ENCODE data around the gene TTC34.

TTC34 gene

DNA sequence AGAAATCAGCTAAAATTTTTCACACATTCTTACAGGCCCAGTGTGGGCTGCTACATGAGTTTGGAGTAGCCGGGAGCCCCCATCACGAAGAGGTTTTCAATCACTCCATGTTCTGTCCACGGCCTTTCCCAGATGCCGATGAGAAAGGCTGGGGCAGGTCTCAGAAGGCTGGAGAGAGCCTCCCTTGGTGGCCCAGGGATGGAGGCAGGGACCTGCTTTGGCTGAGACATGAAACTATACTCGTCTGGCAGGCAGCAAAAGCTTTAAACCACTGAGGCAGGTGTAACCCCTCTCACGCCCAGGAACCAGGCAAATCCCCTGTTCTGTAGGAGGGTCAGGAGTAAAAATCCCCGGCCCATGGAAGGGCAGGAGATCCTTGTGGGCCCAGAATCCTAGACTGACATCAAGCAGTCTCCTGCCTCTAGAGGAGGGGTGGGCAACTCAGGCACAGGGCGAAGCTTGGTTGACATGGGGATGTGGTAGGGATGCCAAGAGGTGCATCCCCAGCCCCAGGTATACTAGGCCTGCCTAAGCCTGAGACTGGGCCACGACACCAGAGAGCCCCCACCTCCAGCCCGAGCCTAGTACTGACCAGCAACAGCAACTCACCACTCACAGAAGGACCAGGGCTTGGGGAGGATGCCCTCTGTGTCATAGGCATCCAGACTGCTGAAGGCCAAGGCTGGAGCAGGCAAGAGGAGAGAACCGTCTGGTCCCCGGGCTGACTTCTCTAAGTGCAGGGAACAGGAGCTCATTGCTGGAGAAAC lies 177.7 kb downstream of the TTC34 start:
- FAIRE-seq = no peak

DNA sequence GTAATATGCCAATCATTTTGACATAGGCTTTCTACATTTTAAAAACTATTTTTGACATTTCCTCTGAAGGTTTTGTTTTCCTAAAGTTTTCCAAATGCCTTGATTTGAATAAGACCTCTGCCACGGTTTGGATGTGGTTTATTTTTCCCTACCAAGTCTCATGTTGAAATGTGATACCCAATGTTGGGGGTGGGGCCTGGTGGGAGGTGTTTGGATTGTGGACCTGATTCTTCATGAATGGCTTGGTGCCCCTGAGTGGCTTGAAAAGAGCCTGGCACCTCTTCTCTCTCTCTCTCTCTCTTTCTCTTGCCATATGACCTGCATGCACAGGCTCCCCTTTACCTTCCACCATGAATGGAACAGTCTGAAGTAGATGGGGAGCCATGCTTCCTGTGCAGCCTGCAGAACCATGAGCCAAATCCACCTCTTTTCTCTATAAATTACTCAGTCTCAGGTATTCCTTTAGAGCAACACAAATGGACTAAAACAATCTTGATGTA lies 183.5 kb downstream of the TTC34 start:
- FAIRE-seq = no peak

DNA sequence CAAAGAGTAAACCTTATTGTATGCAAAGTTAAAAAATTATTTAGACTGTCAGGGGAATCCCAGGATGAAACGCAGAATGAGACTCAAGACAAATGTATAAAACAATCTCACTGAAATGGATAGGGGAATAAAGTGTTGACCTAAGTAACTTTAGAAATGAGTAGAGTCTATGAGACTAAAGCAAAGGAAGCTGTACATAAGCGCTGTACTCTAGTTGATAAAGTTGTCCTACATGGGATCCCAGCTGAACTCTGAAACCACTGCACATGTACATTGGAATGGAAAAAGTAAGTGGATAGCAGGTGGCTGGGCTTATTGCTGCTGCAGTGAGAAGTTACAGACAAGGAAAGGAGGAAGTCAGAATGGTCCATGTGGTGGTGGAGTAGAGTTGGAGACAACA lies 187.3 kb downstream of the TTC34 start:
- no peak for FAIRE-seq

DNA sequence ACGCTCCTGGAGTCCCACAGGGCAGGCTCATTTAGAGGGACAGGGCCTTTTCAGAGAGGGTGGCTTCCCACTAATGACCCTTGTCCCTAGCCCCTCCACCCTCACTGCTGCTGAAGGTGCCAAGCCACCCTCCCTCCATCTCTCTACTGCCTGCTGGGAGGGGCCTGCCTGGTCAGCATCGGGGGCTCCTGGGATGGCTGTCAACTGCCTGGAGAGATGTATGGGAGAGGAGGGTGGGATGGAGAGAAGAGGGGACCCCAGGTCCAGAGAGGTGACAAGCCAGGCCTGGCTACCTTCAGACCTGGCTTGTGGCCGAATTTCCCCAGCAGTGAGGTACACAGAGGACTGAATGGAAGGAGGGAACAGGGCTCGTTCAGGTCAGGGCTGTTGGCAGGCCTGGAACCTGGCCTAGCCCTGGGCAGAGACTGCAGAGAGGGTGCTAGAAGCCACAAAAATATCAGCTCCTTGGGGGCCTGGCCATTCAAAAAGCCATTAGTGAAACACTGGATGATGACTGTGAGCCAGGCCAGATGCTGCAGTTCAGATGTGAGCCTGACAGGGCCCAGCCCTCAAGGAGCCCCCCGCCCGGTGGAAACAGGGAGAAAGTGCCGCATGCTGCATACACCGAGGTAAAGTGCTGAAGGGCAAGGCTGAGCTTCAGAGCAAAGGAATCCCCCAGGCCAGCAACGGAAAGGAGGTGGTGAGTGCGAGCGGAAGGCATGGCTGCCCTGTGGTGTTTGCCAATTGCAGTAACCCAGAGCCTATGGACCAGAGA lies 188.7 kb downstream of the TTC34 start:
- no peak for FAIRE-seq

DNA sequence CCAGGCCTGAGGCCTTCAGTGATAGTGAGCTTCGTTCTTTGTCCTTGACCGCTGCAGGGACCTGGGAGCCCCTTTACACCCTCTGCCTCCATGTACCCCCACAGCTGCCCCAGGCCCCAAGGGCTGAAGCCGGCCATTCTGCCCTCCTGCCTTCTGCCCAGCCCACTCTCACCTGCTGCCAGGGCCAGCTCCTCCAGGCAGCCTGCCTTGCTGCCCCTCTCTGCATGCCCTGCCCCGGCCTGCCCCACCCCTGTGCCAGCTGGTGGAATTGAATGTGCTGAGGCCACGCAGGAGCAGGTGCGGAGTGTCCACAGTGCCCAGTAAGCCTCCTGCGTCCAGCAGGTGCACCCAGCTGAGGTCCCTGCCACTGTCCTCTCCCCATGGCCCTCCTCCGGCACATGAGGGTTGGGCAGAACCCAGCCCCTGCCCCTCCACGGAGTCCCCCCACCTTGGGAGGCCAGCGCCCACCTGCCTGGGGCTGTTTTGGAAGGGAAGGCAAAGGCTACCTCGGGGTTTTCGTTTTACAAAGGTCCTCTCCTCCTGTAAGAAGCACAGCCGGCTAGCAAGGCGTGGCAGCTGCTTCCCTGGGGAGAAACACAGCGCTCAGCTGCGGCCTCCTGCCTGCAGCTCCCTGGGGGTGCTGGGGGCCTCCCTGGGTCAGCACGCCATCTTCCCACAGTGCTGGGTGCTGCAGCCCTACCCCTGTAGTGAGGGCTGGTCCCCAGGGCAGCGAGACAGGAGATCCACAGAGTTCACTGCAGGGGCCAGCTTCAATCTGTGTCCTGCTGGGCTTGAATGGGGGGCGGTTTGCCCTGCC lies 189.7 kb downstream of the TTC34 start:
- no peak for FAIRE-seq

DNA sequence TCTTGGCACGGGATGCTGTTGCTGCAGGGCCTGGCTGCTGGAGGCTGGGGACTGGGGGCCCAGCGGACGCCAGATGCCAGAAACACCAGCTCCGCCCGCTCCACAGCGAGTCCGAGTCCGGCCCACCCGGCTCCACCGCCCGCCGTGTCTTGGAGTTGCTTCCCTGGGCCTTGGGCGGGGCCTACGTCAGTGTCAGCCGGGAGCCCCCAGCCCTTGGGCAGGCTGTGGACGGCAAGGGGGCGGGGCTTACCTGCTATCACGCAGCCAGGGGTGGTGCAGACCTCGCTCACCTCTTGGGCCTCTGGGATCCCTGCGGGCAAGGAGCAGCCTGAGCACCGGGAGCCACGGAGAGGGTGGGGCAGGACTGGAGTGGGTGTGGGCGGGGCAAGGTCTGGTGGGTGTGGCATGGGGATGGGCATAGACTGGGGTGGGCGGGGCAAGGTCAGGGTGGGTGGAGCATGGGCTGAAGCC lies 190.4 kb downstream of the TTC34 start:
- no peak for FAIRE-seq

DNA sequence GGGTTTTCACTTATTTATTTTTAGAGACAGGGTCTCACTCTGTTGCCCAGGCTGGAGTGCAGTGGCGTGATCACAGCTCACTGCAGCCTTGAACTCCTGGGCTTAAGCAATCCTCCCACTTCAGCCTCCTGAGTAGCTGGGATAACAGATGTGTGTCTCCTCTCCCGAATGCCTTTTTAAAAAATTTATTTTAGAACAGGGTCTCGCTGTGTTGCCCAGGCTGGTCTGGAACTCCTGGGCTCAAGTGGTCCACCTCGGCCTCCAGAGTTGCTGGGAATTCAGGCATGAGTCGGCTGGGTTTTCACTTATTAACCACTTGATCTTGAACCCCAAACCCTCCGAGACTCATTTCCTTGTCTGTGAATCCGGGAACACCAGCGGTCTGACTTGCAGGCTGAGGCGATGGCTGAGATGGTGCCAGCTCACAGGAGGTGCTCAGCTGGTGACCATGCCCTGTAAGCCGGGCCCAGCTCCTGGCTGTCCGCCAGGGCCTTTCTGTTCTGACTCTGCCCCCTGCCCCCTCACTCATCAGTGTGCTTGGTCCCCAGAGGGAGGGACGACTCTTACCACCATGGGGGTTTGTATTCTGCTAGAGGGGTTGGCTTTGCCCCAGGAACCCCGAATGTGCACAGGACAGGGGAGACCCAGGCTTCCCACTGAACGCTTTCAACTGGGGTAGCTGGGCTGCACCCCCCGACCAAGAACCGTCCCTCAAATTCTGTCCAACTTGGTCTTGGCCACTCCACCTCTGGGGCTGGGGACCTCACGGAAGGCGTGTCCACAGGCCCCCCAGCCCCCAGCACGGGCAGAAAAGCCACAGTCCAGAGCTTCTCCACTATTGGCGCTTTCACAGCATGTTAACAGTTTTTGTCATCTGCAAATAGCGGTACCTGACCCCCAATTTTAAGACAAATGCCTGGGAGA lies 191.2 kb downstream of the TTC34 start:
- FAIRE-seq = no peak

DNA sequence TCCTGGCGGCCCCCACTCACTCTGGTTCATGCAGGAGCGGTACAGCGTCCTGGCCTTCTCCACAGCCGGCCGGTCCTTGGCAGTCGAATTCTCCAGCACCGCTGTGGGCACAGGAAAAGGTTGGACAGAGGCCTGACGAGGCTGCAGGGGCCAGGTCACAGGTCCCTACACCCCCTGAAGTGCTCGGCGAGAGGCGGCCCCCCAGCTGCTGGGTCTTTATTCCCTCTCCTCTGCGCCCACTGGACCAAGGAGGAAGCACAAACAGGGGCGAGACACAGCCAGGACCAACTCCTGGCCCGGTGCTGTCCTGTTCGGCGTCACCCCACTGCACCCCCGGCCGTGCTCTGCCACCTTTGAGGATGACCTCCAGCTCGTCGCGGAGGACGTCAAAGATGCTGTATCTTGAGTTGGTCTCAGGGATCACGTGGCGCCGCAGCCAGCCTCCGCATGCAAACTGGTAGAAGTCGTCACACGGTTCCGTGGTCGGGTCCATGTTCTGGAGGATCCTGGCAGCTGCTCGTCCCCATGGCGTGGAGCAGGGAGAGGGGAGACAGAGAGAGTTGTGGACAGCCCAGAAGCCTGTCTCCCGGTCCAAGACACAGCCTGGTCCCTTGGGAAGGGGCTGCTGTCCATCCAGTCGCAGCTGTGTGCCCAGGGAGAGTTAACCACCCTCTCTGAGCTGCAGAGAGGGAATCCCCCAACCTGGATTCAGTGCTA lies 192.0 kb downstream of the TTC34 start:
- no peak for FAIRE-seq

DNA sequence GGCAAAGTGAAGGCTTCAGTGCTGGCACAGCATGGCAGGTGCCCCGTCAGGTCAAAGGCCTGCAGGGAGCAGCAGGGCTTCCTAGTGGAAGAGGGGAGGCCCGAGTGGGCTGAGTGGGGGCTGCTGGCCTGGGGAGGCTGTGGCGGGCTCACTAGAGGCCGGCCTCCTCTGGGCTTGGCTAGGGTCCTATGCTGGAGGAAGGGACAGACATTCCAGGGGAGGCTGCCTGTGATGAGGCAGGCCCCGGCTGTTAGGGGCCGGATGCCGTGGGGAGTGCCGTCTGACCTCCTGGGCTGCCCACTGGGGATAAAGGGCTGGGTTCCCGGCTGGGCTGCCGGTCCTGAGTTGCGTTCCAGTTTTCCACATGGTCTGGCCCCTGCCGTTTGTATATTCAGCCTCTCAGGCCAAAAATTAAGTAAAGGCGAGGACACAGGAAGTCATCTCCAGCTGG lies 193.8 kb downstream of the TTC34 start:
- FAIRE-seq = no peak

DNA sequence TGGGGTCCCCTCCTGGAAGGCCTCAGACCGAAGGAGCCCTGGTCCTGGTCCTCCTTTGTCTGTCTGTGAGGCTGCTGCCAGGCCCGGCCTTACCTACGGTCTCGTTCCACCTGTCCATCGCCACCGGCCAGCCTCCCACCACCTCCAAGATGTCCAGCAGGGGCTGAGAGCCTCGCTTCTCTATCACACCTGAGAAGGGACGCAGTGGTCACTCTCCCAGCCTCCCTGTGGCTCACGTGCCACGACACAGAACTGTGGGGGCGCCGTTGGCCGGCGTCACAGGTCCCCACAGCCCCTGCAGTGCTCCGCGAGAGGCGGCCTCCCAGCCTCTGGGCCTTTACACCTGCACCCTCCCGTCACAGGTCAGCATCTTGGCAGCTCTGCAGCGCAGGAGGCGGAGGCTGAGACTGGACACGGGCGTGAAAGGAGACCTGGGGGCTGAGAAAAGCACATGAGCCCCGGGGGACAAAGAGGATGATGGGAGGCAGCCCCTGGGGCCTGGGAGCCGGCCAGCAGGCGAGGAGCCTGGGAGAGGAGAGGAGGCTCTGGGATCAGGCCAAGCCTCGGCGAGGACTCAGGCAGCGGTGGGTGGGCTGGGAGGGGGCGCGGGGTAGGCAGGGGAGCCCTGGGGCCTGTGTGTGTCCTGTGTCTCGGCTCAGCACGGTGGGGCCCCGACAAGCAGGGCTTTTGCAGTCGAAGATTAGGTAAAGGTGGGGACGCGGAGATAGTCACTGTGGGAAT lies 194.4 kb downstream of the TTC34 start:
- FAIRE-seq = no peak

DNA sequence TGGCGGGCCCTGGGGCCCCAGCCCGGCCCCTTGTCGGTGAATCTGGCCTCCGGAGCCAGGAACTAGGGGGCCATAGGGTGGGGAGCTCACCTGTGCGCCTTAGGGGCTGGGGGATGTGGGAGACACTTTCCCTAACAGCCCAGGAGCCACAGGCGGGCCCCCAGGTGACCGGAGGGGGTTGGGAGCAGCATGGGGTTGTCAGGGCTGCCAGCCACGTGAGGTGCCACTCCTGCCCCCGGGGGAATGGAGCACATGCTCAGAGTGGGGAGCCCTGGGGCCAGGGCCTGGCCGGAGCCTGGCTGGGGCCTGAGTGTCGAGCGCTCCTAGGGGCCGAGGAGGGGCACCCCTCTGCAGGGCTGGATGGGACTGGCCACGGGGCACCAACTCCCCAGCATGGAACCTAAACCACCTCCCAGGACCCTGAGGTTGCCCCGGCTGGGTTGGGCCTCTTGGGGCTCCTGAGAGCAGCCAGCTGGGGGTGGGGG lies 195.1 kb downstream of the TTC34 start:
- FAIRE-seq = no peak

DNA sequence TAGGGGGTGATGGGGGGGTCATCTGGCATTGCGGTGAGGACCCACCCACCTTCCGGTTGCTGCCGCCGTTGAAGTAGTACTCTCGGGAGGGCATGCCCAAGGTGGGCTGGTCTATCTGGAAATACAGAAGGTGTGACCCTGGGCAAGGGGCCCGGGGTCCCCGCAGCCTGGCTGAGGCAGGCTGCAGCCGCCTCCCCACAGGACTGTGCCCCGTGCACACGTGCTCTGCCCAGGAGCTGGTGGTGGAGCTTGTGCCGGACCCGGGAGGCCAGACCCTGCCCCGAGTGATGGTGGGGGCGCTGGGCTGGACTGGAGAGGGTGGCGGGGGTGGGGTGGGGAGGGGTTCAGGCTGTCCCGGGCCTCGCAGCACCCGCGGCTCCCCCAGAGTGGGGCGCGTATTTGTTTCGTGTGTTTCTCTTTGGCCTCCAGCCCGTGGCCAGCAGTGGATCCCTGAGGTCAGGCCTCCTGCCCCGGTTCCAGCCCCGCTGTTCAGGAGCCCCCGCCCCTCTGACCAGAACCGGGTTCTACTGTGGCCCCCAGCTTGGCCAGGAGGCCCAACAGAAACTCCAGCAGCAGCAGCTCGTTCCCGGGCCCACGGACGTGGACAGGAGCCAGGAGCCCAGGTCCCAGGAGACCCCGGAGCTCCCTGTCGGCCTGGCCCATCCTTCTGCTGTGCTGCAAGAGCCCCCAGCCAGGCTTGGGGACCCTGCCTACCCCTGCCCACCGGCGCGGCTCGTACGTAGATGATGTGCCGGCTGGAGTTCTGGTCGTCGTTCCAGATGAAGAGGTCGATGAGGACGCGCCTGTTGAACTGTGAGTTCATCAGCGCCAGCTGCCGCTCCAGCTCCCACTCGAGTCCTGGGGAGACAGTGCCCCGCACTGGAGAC lies 195.7 kb downstream of the TTC34 start:
- FAIRE-seq = no peak

DNA sequence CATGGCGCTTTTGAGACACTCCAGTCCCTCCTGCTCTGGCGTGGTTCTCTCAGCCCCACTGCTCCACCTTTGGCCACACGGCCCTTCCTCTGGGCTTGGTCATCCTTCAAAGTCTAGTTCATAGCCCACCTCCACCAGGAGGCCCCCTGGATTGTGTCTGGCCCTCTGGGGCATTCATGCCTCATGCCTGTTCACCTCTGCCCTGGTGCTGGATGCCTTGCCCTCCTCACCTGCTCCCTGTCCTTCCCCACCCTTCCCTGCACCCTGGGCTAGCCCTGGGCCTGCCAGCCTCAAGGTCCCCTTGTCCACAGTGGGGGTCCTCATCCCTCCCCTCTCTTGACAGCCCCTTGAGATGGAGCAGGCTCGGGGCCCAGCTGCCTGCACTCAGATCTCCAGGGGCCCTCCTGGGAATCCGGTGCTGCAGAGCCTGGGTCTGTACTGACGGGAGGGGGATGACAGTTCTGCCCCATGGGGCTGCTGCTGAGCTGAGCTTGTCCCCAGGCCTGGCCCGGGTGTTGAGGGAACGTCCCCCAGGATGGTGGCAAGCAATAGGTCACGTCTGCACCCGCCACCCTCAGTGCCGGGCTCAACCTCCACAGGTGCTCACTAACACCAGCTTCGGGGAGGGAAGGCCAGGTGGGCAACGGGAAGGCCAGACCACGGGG lies 196.5 kb downstream of the TTC34 start:
- FAIRE-seq = no peak

DNA sequence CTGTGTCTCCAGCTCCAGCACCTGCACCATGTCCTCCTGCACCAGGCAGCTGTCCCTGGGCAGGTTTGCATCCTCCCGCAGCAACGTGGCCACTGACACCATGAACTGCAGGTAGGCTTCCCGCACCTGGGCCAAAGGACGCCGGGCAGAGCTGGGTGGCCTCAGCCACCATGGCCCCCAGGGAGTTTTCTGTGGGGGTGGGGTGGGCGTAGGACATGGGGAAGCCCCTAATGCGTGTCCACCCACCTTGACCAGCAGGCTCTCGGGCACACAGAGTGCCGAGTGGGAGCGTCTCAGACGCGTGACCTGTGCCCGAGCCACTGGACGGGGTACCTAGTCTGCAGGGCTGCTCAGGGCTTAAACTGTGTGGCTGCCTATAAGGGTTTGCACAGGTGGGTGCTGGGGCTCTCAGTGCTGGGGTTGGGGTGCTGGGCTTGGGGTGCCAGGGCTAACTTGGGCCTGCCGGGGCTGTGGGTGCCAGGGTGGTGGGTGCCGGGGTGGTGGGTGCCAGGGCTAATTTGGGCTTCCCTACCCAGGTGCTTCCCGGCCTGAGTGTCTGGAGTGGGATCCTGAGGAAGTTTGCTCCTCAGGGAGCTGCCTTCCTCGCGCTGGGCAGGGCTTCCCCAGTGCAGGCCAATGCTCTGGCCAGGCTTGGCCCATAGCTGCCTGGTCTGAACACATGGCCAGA lies 197.2 kb downstream of the TTC34 start:
- no peak for FAIRE-seq

DNA sequence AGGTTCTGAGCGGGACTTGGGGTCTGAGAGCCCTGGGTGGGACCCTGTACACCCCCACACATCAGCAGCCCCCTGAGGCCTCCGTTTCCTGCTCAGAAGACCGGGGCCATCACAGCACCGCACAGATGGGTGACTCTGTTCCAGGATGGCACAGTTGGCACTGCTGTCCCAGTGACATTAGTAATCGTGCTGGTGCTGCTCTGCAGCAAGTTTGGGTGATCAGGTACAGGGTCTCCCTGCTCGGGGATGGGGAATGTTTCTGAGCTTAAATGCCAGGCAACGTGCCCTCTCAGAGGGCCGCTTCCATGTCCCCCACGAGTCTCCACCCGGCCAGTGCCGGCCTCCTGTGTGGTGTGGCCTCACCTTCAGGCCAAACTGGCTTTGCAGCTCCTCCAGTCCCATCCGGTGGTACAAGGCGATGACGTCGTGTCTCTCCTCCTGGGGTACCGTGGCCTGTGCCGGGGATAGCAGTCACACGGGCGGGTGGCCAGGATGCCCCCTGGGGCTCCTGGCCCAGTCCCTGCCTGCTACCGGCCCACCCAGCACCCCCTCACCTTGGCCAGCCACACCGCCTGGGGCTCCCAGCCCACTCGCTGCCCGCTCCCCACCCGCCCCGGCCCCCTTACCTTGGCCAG lies 197.9 kb downstream of the TTC34 start:
- no peak for FAIRE-seq

DNA sequence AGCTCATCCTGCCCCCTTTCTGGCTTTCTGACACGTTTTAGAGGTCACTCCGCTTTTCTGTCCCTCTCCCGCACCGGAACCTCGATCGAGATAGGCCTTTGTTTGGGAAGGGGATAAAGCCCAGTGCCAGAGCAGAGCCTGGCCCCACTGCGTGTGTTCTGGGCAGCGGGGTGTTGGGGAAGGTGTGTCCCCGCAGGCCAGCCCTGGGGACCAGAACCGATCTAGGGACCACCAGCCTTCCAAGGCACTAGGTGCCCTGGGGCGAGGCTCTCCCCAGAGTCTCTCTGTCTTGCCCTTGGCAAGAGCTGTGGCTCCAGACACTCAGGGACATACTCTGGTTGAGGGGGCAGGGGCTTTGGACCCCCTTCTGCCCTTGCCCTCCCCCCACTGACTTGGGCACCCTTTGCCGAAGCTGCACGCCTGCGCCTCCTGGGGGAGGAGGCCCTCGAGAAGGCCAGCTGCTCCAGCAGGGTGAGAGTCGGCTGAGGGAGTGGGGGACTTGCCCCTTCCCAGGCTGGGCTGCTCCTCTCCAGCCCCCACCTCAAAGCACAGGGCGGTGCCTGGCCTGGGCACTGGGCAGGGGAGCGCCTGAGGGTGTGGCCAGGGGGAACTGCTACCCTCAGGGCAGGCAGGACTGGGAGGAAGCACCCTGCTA lies 198.5 kb downstream of the TTC34 start:
- FAIRE-seq = no peak

DNA sequence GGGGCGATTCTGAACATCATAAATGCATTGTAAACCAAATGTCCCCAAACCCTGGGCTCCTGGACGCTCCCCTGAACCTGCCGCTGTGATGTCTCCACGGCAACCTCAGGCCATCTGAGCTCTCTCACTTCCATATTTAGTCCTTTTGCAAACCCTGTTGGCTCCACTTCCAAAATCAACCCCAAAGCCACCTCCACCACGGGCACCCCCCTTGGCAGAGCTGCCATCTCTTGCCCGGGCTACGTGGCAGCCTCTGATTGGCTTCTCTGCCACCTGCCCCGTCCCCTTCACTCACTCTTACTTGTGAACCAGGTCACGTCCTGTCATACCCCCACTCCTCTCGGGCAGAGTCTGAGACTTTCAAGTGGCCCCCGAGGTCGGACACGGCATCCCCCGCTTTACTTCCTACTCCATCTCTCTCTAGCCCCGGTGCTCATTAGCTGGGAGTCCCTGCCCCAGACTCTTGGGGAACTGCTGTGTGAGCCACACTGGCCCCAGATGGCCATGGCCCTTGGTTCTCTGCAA lies 199.1 kb downstream of the TTC34 start:
- FAIRE-seq = no peak
